ENCODE data around the gene SORBS2.

GRCh38 chr4:185591679-185592141 lies 220.3 kb downstream of the SORBS2 start:
- TF ChIP-seq CTCF (IDR thresholded peaks at IDR 0.05) (no peak), AR (CRISPR knock-in tag; IDR thresholded peaks at IDR 0.05) (no peak), FOXJ3 (CRISPR knock-in tag; IDR thresholded peaks at IDR 0.05; ENCODE audit: borderline replicate concordance) (no peak), ELF4 (CRISPR knock-in tag; IDR thresholded peaks at IDR 0.05; ENCODE audit: low read depth) (no peak), FOXP1 (CRISPR knock-in tag; IDR thresholded peaks at IDR 0.05; ENCODE audit: borderline replicate concordance) (no peak), RELA (CRISPR knock-in tag; IDR thresholded peaks at IDR 0.05; ENCODE audit: borderline replicate concordance) (no peak), NFYB (CRISPR knock-in tag; conservative IDR thresholded peaks at IDR 0.05; ENCODE audit: low read depth) (no peak), MXD4 (CRISPR knock-in tag; IDR thresholded peaks at IDR 0.05; ENCODE audit: borderline replicate concordance) (no peak), NR3C1 (CRISPR knock-in tag; conservative IDR thresholded peaks at IDR 0.05; ENCODE audit: low read depth) (no peak)
- TF ChIP-seq, protein P1, sequence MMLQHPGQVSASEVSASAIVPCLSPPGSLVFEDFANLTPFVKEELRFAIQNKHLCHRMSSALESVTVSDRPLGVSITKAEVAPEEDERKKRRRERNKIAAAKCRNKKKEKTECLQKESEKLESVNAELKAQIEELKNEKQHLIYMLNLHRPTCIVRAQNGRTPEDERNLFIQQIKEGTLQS (CRISPR knock-in tag; conservative IDR thresholded peaks at IDR 0.05), result no peak
- TF ChIP-seq, protein P2, sequence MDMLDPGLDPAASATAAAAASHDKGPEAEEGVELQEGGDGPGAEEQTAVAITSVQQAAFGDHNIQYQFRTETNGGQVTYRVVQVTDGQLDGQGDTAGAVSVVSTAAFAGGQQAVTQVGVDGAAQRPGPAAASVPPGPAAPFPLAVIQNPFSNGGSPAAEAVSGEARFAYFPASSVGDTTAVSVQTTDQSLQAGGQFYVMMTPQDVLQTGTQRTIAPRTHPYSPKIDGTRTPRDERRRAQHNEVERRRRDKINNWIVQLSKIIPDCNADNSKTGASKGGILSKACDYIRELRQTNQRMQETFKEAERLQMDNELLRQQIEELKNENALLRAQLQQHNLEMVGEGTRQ (CRISPR knock-in tag; IDR thresholded peaks at IDR 0.05), result no peak
- TF ChIP-seq, protein P3, sequence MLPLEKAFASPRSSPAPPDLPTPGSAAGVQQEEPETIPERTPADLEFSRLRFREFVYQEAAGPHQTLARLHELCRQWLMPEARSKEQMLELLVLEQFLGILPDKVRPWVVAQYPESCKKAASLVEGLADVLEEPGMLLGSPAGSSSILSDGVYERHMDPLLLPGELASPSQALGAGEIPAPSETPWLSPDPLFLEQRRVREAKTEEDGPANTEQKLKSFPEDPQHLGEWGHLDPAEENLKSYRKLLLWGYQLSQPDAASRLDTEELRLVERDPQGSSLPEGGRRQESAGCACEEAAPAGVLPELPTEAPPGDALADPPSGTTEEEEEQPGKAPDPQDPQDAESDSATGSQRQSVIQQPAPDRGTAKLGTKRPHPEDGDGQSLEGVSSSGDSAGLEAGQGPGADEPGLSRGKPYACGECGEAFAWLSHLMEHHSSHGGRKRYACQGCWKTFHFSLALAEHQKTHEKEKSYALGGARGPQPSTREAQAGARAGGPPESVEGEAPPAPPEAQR (CRISPR knock-in tag; IDR thresholded peaks at IDR 0.05), result no peak
- TF ChIP-seq, protein P4, sequence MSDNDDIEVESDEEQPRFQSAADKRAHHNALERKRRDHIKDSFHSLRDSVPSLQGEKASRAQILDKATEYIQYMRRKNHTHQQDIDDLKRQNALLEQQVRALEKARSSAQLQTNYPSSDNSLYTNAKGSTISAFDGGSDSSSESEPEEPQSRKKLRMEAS (CRISPR knock-in tag; IDR thresholded peaks at IDR 0.05), result no peak

Data from WTC11 (cell line).